Endodermal cell (in vitro differentiated cells): ENCODE data around the gene WDR75. TPM values are rescaled to one million over a fixed set of nuclear protein-coding genes. Genes with fewer than 3 reads are reported as not detected.
A peak's percentile ranks its signal among the peaks of the same experiment; 100 is the strongest.

Experiments
- DNase-seq: peaks from one replicate; pipeline ENCODE4 v3.0.0-alpha.2; 2017
- H3K27ac ChIP-seq: 2 replicates; pipeline ENCODE4 v1.5.1; 2013; ENCODE audit warnings: mild to moderate bottlenecking, low read depth, low read length, moderate library complexity
- H3K27me3 ChIP-seq: 2 replicates; pipeline ENCODE4 v1.6.1; 2013; ENCODE audit warnings: mild to moderate bottlenecking, low read length, moderate library complexity; ENCODE audit not compliant: insufficient read depth, control insufficient read depth, poor library complexity, severe bottlenecking
- H3K36me3 ChIP-seq: 2 replicates; pipeline ENCODE4 v1.7.0; 2013; ENCODE audit warnings: mild to moderate bottlenecking, low read length, moderate library complexity; ENCODE audit not compliant: control insufficient read depth, insufficient read depth
- H3K4me1 ChIP-seq: one replicate; pipeline ENCODE4 v1.7.0; 2013; ENCODE audit warnings: low read length; ENCODE audit not compliant: control insufficient read depth, insufficient read depth
- H3K4me3 ChIP-seq: 2 replicates; pipeline ENCODE4 v1.5.1; 2013; ENCODE audit warnings: mild to moderate bottlenecking, low read length, moderate library complexity
- H3K9ac ChIP-seq: 2 replicates; pipeline ENCODE4 v1.6.1; 2013; ENCODE audit warnings: mild to moderate bottlenecking, low read length, moderate library complexity; ENCODE audit not compliant: poor library complexity, severe bottlenecking; ENCODE audit errors: extremely low read depth
- H3K9me3 ChIP-seq: 2 replicates; pipeline ENCODE4 v1.6.1; 2013; ENCODE audit warnings: mild to moderate bottlenecking, low read length, moderate library complexity; ENCODE audit not compliant: control insufficient read depth
- H3K27ac Mint-ChIP-seq: 2 replicates; pipeline ENCODE4 v1.8.0; 2020; ENCODE audit warnings: mixed read lengths
- H3K27me3 Mint-ChIP-seq: 2 replicates; pipeline ENCODE4 v1.8.0; 2021; ENCODE audit warnings: mild to moderate bottlenecking, mixed read lengths; ENCODE audit not compliant: insufficient read depth
- H3K36me3 Mint-ChIP-seq: 2 replicates; pipeline ENCODE4 v1.8.0; 2020; ENCODE audit warnings: low read depth, mixed read lengths
- H3K4me1 Mint-ChIP-seq: 2 replicates; pipeline ENCODE4 v1.8.0; 2020; ENCODE audit warnings: mixed read lengths
- H3K4me3 Mint-ChIP-seq: 2 replicates; pipeline ENCODE4 v1.8.0; 2020; ENCODE audit warnings: mild to moderate bottlenecking, moderate library complexity, mixed read lengths
- H3K9me3 Mint-ChIP-seq: 2 replicates; pipeline ENCODE4 v1.8.0; 2020; ENCODE audit warnings: mild to moderate bottlenecking, mixed read lengths
- WGBS, 2 experiments: methylation state at CpG; one replicate each; pipeline versions ENCODE4 v1.1.5 to v1.1.7; 2013; ENCODE audit warnings: missing lambda C conversion rate in 2 of 2, mixed read lengths in 1 of 2; ENCODE audit not compliant: insufficient coverage in 1 of 2, insufficient read length in 1 of 2; 5-methylcytosine and 5-hydroxymethylcytosine counted together
- total RNA-seq, 2 donors: library from RNA; stranded (reverse); fragmentation: NEBNext Ultra II Directional in 1 of 2; extraction: Animal tissue kit (Norgen Biotek cat#: 25700) in 1 of 2; gene quantifications; 2 replicates in 1 of 2; 3 replicates in 1 of 2; pipeline ENCODE4 v1.2.1, GENCODE V29; 2021
- TF ChIP-seq, protein P1 (sequence below): fragments of 200-600 bp; sonication (generic); conservative IDR thresholded peaks from 2 replicates; pipeline ENCODE4 v1.5.0; 2021; ENCODE audit warnings: antibody characterized with exemption, mild to moderate bottlenecking

Gene WDR75
- total RNA-seq, 2 donors from 2014 or later: 65.8 to 76.2 TPM

GRCh38 chr2:189437926-189438325 is 3.3 kb upstream of the WDR75 start:
- Histone ChIP-seq H3K27me3 (peaks cover 4% of the 10 kb centered on the region), H3K36me3 (peaks cover 4% of the 10 kb centered on the region), H3K9me3 (no peaks in the 10 kb centered on the region), H3K9ac (no peak overlapping the region), H3K27ac (no peak overlapping the region), H3K4me1 (peaks cover 5% of the 10 kb centered on the region), H3K4me3 (no peak overlapping the region)
- Mint-ChIP-seq H3K4me1 (peaks cover 5% of the 10 kb centered on the region), H3K9me3 (peaks cover 11% of the 10 kb centered on the region), H3K36me3 (no peaks in the 10 kb centered on the region), H3K27me3 (peaks cover 8% of the 10 kb centered on the region), H3K4me3 (no peak overlapping the region), H3K27ac (no peak overlapping the region)
- 91% methylated on average over 1 of the region's 1 CpG; no CpG with 5 or more reads in 1 of the 2 experiments for WGBS, 2 experiments
- no peak for DNase-seq
- TF ChIP-seq, protein P1, sequence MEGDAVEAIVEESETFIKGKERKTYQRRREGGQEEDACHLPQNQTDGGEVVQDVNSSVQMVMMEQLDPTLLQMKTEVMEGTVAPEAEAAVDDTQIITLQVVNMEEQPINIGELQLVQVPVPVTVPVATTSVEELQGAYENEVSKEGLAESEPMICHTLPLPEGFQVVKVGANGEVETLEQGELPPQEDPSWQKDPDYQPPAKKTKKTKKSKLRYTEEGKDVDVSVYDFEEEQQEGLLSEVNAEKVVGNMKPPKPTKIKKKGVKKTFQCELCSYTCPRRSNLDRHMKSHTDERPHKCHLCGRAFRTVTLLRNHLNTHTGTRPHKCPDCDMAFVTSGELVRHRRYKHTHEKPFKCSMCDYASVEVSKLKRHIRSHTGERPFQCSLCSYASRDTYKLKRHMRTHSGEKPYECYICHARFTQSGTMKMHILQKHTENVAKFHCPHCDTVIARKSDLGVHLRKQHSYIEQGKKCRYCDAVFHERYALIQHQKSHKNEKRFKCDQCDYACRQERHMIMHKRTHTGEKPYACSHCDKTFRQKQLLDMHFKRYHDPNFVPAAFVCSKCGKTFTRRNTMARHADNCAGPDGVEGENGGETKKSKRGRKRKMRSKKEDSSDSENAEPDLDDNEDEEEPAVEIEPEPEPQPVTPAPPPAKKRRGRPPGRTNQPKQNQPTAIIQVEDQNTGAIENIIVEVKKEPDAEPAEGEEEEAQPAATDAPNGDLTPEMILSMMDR: no peak

DNA sequence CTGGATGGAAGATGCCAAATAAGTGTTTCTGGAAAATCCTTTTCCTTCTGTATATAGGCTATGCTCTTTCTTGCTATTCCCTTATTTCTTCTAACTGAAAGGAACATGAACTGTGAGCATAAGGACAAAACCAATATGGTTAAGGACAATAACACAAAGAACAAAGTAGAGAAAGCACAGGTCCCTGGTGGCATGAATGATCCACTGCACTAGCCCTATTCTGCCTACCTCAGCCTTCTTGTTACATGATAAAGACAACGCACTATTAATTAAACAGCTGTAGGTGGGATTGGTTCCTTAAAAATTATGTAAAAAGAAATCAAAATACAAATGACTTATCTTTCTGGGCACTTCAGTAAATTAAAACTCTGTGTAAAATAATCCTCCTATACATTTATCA is 1.9 kb upstream of the WDR75 start:
- TF ChIP-seq, protein P1: peak; percentile 66
- DNase-seq: no peak
- Mint-ChIP-seq H3K9me3 (peaks cover 11% of the 10 kb centered on the region), H3K27me3 (no peaks in the 10 kb centered on the region), H3K4me3 (no peak overlapping the region), H3K27ac (no peak overlapping the region), H3K36me3 (no peaks in the 10 kb centered on the region), H3K4me1 (peaks cover 5% of the 10 kb centered on the region)
- H3K27ac ChIP-seq: no peak overlapping the region
- peaks cover 4% of the 10 kb centered on the region for H3K27me3 ChIP-seq
- H3K4me1 ChIP-seq: peaks cover 5% of the 10 kb centered on the region
- WGBS, 2 experiments: no CpG with 5 or more reads among the region's 1 CpG
- no peaks in the 10 kb centered on the region for H3K9me3 ChIP-seq
- H3K36me3 ChIP-seq: peaks cover 6% of the 10 kb centered on the region
- no peak overlapping the region for H3K4me3 ChIP-seq
- no peak overlapping the region for H3K9ac ChIP-seq

DNA sequence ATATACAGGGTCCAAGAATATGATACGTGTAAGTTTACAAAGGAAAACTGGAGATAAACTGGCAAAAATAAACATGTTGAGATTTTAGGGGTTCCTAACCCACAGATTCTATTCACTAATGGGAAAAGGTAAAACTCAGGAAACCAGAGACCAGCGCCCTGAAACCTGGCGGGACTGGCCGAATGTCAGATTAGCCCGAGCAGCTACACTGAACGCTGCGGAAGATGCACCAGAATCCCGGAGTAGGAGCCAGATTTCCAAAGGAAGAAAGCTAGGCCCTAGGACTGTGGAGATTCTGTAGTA is 679 bp upstream of the WDR75 start:
- TF ChIP-seq, protein P1: no peak
- WGBS, 2 experiments: 0% methylated on average over 7 to 8 of the region's 8 CpGs
- Mint-ChIP-seq H3K27ac (peak overlapping the region; percentile 99), H3K9me3 (peaks cover 6% of the 10 kb centered on the region), H3K27me3 (no peaks in the 10 kb centered on the region), H3K36me3 (no peaks in the 10 kb centered on the region), H3K4me3 (no peak overlapping the region), H3K4me1 (peaks cover 5% of the 10 kb centered on the region)
- DNase-seq: no peak
- peaks cover 4% of the 10 kb centered on the region for H3K27me3 ChIP-seq
- peak overlapping the region; percentile 86 for H3K9ac ChIP-seq
- H3K4me3 ChIP-seq: peak overlapping the region; percentile 87
- H3K27ac ChIP-seq: peak overlapping the region; percentile 76
- H3K4me1 ChIP-seq: peaks cover 5% of the 10 kb centered on the region
- no peaks in the 10 kb centered on the region for H3K9me3 ChIP-seq
- peaks cover 13% of the 10 kb centered on the region for H3K36me3 ChIP-seq
